Measurements from ENCODE around the gene CREB3L1. TPM values are rescaled to one million over a fixed set of nuclear protein-coding genes. Genes with fewer than 3 reads are reported as not detected.

The CREB3L1 gene
- total RNA-seq, 1 experiment from 2014 or later, result 3.3 TPM

GRCh38 chr11:46234311-46234710 lies 43.2 kb upstream of the CREB3L1 start:
- peaks cover 4% of the 10 kb centered on the region; the same call in 1 of the 2 replicates for H3K27me3 ChIP-seq (ENCODE audit: insufficient read depth, low read length)
- no peak overlapping the region for H2BK15ac ChIP-seq (ENCODE audit: low read depth, low read length)
- no peak overlapping the region for H3K27ac ChIP-seq (ENCODE audit: insufficient read length, low read depth, low read length)
- no peak overlapping the region for H2AK5ac ChIP-seq (ENCODE audit: insufficient read length, low read length)
- no peak overlapping the region for H2BK20ac ChIP-seq (ENCODE audit: low read depth, low read length, poor library complexity, severe bottlenecking)
- peaks cover 45% of the 10 kb centered on the region for H3K27me3 Mint-ChIP-seq (ENCODE audit: low read depth)
- H2AFZ ChIP-seq (ENCODE audit: low read length), result no peak overlapping the region
- H4K5ac ChIP-seq (ENCODE audit: insufficient read length, low read depth, low read length), result no peak overlapping the region
- no peak overlapping the region for H3K23ac ChIP-seq (ENCODE audit: insufficient read length, low read depth, low read length)
- no peak for DNase-seq
- no peak overlapping the region for H3T11ph ChIP-seq (ENCODE audit: low read length)
- H3K79me1 ChIP-seq (ENCODE audit: insufficient read depth, low read depth, low read length, poor library complexity, severe bottlenecking), result no peaks in the 10 kb centered on the region
- H3K9me3 Mint-ChIP-seq, result peaks cover 8 to 14% of the 10 kb centered on the region in 2 experiments; a peak in 4 of 5 replicates
- no peak overlapping the region for H3K4me2 ChIP-seq (ENCODE audit: insufficient read depth, insufficient read length, low read length)
- no CpG with 5 or more reads among the region's 12 CpGs for WGBS (ENCODE audit: extremely low coverage, insufficient read length, low lambda C conversion rate)
- H4K20me1 ChIP-seq (ENCODE audit: control insufficient read depth, insufficient read depth, insufficient read length), result no peaks in the 10 kb centered on the region
- H3K4me1 Mint-ChIP-seq, result peaks cover 20 to 28% of the 10 kb centered on the region in 2 experiments
- 0 out of 7 replicates have a peak overlapping the region, but pooled peaks of 1 of the 3 experiments have one; percentile 25 for H3K27ac Mint-ChIP-seq
- no peak for TF ChIP-seq CTCF (conservative IDR thresholded peaks at IDR 0.05)
- peaks cover 5% of the 10 kb centered on the region for H3K9me3 ChIP-seq (ENCODE audit: control insufficient read depth, low read depth, low read length)
- no peak overlapping the region for H2BK5ac ChIP-seq (ENCODE audit: insufficient read length, low read length)
- no peak overlapping the region for H3K4ac ChIP-seq (ENCODE audit: low read depth, low read length)
- H3K14ac ChIP-seq (ENCODE audit: insufficient read depth, low read length), result no peak overlapping the region
- H2BK12ac ChIP-seq (ENCODE audit: insufficient read length, low read depth, low read length), result no peak overlapping the region
- no peak overlapping the region for H3K9ac ChIP-seq (ENCODE audit: extremely low read depth, insufficient read length, low read length)
- H3K4me1 ChIP-seq (ENCODE audit: insufficient read depth, low read length), result no peaks in the 10 kb centered on the region
- H4K8ac ChIP-seq (replicated peaks; ENCODE audit: insufficient read length, low read depth, low read length), result no peak overlapping the region
- no peaks in the 10 kb centered on the region for H3K79me2 ChIP-seq (ENCODE audit: insufficient read depth, low read length)
- no peak overlapping the region for H3K4me3 Mint-ChIP-seq
- H4K91ac ChIP-seq (ENCODE audit: insufficient read length, low read depth, low read length), result no peak overlapping the region
- no peak overlapping the region for H3K18ac ChIP-seq (ENCODE audit: insufficient read length, low read depth, low read length)
- H2BK120ac ChIP-seq (ENCODE audit: low read depth, low read length, poor library complexity, severe bottlenecking), result no peak overlapping the region
- H3K36me3 Mint-ChIP-seq (ENCODE audit: insufficient read depth in 1 of 3, low read depth in 3 of 3), result peaks cover 0 to 8% (median 2%) of the 10 kb centered on the region in 3 experiments; a peak in 4 of 7 replicates
- H3K56ac ChIP-seq (ENCODE audit: insufficient read length, low read depth, low read length), result no peak overlapping the region
- peaks cover 20% of the 10 kb centered on the region for H3K23me2 ChIP-seq (ENCODE audit: insufficient read length, low read depth, low read length, poor library complexity, severe bottlenecking)
